ENCODE results near the gene XXYLT1. TPM values are rescaled to one million over a fixed set of nuclear protein-coding genes. Genes with fewer than 3 reads are reported as not detected.
"Not testable (repeated sequence)": the region's sequence is repeated elsewhere in the genome, so short reads cannot be mapped to it uniquely, and the experiment has no call there.

Gene XXYLT1
- total RNA-seq, 3 donors from 2014 or later: 7.2 to 13.0 (median 10.8) TPM

DNA sequence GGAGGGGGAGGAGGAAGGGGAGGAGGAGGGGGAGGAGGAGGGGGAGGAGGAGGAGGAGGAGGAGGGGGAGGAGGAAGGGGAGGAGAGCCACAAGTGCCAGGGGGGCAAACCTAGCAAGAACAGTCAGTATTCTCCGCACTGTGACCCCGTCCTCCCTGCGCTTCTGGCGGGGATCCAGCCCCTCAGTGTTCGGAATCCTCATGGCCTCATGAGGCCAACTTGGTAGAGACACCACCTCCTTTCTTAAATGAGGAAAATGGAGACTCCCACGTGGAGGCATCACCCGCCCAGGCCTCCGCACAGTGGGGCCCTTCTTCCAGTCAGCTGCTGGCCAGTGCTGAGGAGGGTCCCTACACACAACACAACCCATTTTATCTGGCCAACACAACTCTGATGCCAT is 163.4 kb downstream of the XXYLT1 start:
- no peak for DNase-seq (ENCODE audit: low spot score in 2 of 2)
- H3K36me3 ChIP-seq: no peaks in the 10 kb centered on the region
- H3K27ac ChIP-seq: no peak overlapping the region
- no peak overlapping the region for H3K4me3 ChIP-seq
- H3K4me1 ChIP-seq: no peaks in the 10 kb centered on the region
- no peaks in the 10 kb centered on the region for H3K9me3 ChIP-seq
- intact Hi-C loops (cut with DNase I; ENCODE audit: low total_unique reads): loop anchor here (10.0 kb wide), 1 partner anchor 423 kb away; the partner anchor contains the start of gene FAM43A
- TF ChIP-seq POLR2A (IDR thresholded peaks at IDR 0.05) (no peak), POLR2AphosphoS5 (IDR thresholded peaks at IDR 0.05) (no peak)
- TF ChIP-seq, protein P1, sequence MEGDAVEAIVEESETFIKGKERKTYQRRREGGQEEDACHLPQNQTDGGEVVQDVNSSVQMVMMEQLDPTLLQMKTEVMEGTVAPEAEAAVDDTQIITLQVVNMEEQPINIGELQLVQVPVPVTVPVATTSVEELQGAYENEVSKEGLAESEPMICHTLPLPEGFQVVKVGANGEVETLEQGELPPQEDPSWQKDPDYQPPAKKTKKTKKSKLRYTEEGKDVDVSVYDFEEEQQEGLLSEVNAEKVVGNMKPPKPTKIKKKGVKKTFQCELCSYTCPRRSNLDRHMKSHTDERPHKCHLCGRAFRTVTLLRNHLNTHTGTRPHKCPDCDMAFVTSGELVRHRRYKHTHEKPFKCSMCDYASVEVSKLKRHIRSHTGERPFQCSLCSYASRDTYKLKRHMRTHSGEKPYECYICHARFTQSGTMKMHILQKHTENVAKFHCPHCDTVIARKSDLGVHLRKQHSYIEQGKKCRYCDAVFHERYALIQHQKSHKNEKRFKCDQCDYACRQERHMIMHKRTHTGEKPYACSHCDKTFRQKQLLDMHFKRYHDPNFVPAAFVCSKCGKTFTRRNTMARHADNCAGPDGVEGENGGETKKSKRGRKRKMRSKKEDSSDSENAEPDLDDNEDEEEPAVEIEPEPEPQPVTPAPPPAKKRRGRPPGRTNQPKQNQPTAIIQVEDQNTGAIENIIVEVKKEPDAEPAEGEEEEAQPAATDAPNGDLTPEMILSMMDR (IDR thresholded peaks at IDR 0.05): no peak
- no peaks in the 10 kb centered on the region for H3K27me3 ChIP-seq

DNA sequence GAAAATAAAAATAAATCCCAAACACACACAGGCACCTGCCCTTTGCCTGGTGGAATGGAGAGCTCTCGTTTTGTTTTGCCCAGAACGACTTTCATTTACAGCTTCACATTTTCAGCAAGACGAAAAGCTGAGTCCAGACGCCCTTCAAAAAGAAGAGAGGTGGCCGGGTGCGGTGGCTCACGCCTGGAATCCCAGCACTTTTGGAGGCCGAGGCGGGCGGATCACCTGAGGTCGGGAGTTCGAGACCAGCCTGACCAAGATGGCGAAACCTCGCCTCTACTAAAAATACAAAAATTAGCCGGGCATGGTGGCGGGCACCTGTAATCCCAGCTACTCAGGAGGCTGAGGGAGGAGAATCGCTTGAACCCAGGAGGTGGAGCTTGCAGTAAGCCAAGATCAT is 163.9 kb downstream of the XXYLT1 start:
- intact Hi-C loops (cut with DNase I; ENCODE audit: low total_unique reads): loop anchor here (10.0 kb wide), 1 partner anchor 422 kb away; the partner anchor contains the start of gene FAM43A
- not testable (repeated sequence) for DNase-seq (ENCODE audit: low spot score in 2 of 2)

DNA sequence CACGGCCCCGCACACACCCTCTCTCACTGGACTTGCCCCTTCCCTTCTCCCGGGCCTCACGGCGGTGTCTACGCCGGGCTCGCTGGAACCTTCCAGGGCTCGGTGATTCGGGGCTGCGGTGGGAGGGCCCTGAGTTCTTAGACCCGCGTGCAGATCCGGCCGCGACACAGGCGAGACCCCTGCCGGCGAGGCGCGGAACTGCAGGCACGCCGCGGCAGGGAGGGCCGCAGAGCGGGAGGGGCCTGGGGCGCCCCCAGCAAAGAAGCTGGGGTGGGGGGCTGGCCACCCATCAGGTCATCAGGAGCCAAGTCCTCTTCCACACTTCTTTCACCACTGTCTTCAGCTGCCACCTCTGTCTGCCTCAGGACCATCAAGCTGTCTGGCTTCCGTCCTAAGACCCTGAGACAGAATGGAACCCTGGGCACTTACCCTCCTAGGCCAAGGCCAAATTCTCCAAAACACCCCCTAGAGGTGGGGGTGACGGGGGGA is 164.5 kb downstream of the XXYLT1 start:
- DNase-seq (ENCODE audit: low spot score in 2 of 2): peak; percentile 33 to 65
- Histone ChIP-seq H3K27me3 (no peaks in the 10 kb centered on the region), H3K9me3 (no peaks in the 10 kb centered on the region), H3K27ac (no peak overlapping the region), H3K4me3 (peak overlapping the region in 2 of 3 donors; percentile 20 to 51), H3K36me3 (no peaks in the 10 kb centered on the region), H3K4me1 (no peaks in the 10 kb centered on the region)
- intact Hi-C loops (cut with DNase I; ENCODE audit: low total_unique reads): loop anchor here (10.0 kb wide), 1 partner anchor 422 kb away; the partner anchor contains the start of gene FAM43A
- TF ChIP-seq, protein P1 (IDR thresholded peaks at IDR 0.05): peak; percentile 96 to 99 (median 98)
- TF ChIP-seq POLR2A (IDR thresholded peaks at IDR 0.05): no peak
- peak in 2 of 3 donors; percentile 45 to 56 for TF ChIP-seq POLR2AphosphoS5 (IDR thresholded peaks at IDR 0.05)

More for the DNA sequence above, 163.9 kb downstream of the XXYLT1 start:
- H3K27ac ChIP-seq, H3K4me3 ChIP-seq, H3K9me3 ChIP-seq, H3K4me1 ChIP-seq, H3K27me3 ChIP-seq, H3K36me3 ChIP-seq: not testable (repeated sequence)

DNA sequence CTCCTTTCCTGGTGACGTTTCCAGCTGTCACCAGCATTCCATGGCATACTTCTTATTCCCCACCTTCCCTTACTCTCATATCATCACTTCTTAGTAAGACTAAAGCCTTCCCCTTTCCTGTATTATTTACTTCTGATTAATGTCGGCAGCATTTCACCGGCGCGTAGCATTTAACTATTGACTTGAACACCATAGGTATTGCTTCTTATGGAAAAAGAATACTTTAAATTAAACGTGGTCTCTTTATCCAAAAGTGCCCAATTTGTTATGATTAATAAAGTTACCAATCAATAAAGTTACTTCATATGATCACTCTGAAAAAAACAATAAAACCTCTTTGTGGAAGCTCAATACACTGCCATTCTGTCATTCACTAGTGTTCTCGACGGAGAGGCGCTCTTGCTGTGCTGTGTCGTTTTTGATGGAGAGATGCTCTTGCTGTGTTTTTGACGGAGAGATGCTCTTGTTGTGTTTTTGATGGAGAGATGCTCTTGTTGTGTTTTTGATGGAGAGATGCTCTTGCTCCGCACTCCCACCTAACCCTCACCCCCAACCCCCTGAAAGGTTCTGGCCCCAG is 165.0 kb downstream of the XXYLT1 start:
- no peak for TF ChIP-seq POLR2A (IDR thresholded peaks at IDR 0.05)
- no peak for TF ChIP-seq POLR2AphosphoS5 (IDR thresholded peaks at IDR 0.05)
- TF ChIP-seq, protein P1 (IDR thresholded peaks at IDR 0.05): no peak
- Histone ChIP-seq H3K27me3 (no peaks in the 10 kb centered on the region), H3K27ac (no peak overlapping the region), H3K4me1 (no peaks in the 10 kb centered on the region), H3K36me3 (no peaks in the 10 kb centered on the region), H3K4me3 (peak overlapping the region in 2 of 3 donors; percentile 20 to 51), H3K9me3 (no peaks in the 10 kb centered on the region)
- no peak for DNase-seq (ENCODE audit: low spot score in 2 of 2)
- intact Hi-C loops (cut with DNase I; ENCODE audit: low total_unique reads): loop anchor here (10.0 kb wide), 1 partner anchor 421 kb away; the partner anchor contains the start of gene FAM43A

DNA sequence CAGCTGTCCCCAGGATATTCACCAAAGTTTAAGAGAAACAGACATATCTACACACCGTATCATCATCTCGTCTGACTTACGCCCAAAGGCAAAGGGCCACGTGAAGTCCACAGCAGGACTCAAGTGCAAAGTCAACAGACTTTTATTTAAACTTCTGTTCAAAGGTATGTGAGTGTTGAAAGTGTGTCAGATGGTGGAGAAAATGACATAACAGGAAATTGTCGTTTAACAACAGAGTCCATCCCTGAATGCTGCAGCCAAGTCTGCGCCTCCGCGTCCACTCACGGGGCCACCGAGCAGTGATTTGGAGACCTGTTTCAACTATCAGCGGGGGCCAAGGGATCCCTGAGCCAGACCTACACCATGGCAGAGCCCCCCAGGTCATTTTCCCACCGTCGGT is 165.6 kb downstream of the XXYLT1 start:
- Histone ChIP-seq H3K9me3 (no peaks in the 10 kb centered on the region), H3K27me3 (no peaks in the 10 kb centered on the region), H3K4me1 (no peaks in the 10 kb centered on the region), H3K4me3 (no peak overlapping the region), H3K36me3 (no peaks in the 10 kb centered on the region), H3K27ac (no peak overlapping the region)
- intact Hi-C loops (cut with DNase I; ENCODE audit: low total_unique reads): loop anchor here (10.0 kb wide), 1 partner anchor 421 kb away; the partner anchor contains the start of gene FAM43A
- DNase-seq (ENCODE audit: low spot score in 2 of 2): no peak
- TF ChIP-seq POLR2A (IDR thresholded peaks at IDR 0.05): no peak
- TF ChIP-seq, protein P1 (IDR thresholded peaks at IDR 0.05): no peak
- no peak for TF ChIP-seq POLR2AphosphoS5 (IDR thresholded peaks at IDR 0.05)
